HG03378 (cell line): ENCODE data around the gene HAL.
A peak's percentile ranks its signal among the peaks of the same experiment; 100 is the strongest.

Experiments used
- ATAC-seq: cut with Tn5 transposase; IDR thresholded peaks from one replicate; pipeline ENCODE4 v1.9.1; 2021; ENCODE audit warnings: mild to moderate bottlenecking, moderate library complexity; ENCODE audit not compliant: unreplicated experiment

Gene HAL, protein sequence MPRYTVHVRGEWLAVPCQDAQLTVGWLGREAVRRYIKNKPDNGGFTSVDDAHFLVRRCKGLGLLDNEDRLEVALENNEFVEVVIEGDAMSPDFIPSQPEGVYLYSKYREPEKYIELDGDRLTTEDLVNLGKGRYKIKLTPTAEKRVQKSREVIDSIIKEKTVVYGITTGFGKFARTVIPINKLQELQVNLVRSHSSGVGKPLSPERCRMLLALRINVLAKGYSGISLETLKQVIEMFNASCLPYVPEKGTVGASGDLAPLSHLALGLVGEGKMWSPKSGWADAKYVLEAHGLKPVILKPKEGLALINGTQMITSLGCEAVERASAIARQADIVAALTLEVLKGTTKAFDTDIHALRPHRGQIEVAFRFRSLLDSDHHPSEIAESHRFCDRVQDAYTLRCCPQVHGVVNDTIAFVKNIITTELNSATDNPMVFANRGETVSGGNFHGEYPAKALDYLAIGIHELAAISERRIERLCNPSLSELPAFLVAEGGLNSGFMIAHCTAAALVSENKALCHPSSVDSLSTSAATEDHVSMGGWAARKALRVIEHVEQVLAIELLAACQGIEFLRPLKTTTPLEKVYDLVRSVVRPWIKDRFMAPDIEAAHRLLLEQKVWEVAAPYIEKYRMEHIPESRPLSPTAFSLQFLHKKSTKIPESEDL

DNA sequence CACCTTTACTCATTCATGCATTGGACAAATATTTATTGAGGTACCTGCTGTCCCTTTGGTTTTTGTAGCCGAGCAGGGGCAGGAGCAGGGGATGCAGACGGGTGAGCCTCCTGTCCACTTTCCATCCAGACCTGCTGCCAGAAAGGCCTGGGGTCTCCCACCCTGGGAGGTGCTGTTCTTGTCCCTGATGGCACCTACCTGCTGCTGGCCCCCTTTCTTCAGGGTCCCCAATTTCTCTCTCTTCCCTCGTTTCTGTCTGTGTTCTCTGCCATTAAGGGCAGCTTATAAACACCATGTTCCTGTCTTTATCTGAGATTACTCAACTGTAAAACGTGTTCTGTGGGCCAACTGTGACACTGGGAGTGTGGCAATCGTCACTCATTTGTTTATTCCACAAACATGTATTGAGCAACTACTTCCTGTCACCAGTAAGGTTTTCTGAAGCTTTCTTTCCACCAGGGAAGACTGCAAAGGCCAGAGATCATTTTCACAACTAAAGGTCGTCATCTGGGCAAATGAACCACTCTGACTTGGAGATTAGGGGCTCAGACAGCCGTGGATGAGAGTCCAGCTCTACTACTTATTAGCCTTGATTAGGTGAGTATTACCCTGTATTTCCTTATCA is at the start of gene HAL:
Gene HAL, minus strand, starts transcription at position 311 of the 625 bp plus-strand sequence. CDS start 434 bp downstream, outside the sequence.
- no peak for ATAC-seq

DNA sequence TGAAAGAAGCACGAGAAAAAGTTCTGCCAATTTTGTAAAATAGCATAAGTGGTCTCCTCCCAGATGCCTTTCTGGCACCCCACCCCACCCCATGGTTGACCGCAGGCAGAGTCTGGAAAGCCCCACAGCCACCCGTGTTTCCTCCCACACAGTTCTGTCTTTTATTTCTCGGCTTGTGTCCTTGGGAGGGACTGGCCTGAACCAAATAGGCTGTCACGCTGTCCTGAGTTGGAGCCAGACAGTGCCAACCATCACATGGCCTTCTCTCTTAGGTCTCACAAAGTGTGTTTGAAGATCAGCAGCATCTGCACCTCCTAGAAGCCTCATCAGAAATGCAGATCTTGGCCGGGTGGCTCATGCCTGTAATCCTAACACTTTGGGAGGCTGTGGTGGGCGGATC is 49.4 kb upstream of the HAL start:
- no peak for ATAC-seq

DNA sequence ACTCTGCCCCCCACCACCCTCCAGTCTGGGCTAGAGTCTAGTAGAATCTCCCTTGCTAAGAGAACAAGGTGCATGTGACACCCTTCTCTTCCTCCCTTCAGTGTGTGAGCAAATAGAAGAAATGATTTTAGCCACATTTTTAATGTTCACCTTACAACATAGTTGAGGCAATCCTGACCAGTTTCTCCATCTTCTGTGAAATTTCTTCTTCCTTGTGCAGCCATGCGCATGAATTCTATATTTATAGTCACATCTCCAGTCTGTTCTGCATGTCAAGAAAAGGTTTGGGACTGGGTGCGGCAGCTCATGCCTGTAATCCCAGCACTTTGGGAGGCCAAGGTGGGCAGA is 48.8 kb upstream of the HAL start:
- no peak for ATAC-seq

DNA sequence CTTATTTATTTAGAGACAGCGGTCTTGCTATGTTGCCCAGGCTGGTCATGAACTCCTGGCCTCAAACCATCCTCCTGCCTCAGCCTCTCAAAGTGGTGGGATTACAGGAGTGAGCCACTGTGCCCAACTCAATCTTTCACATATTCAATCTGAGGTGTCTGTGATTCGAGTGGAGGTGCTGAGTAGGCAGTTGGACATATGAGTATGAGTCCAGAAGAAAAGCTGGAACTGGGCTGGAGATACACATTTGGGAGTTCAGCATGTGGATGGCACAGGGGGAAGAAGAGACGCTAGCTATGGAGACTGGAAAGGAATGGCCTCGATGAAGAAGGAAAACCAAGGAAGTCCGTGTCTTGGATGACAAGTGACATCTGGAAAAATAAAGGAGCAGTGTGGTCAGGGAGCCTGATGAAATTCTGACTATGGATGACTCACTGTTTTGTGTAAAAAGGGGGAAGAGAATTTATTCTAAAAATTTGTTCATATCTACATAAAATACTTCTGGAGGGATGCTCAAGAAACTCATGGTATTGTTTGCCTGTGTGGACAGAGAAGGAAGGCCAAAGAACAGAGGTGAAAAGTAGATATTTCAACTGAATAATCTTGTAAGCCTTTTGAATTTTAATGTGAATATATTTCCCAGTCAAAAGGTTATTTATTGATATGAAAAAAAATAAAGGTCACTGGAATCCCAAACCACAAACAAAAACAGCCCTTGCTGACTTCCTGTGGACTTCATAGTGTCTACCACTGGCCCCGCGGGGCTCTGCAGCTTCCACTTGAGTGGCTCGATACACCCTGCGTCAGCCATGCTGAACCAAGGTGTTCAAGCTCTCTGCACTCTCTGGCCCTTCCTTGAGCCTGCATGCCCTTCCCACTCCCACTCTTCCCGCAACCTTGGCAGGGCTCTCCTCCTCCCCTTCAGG is 48.1 kb upstream of the HAL start:
- no peak for ATAC-seq

DNA sequence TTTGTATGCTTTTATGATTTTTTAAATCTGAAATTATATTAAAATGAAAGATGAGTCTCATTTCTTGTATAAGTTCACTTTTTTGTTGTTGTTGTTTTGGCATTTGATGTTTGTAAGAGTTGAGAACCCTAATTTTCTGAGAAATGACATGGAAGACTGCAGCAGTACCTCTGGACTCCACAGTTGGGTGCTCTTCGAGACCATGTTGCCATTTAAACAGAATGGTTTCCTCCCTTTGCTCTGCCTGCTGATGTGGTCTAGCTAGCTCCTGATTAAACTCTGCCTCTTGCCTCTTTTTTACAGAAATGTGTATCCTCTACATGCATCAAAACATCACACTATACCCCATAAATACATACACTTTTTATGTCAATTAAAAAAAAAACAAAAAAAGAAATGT is 45.0 kb upstream of the HAL start:
- no peak for ATAC-seq

DNA sequence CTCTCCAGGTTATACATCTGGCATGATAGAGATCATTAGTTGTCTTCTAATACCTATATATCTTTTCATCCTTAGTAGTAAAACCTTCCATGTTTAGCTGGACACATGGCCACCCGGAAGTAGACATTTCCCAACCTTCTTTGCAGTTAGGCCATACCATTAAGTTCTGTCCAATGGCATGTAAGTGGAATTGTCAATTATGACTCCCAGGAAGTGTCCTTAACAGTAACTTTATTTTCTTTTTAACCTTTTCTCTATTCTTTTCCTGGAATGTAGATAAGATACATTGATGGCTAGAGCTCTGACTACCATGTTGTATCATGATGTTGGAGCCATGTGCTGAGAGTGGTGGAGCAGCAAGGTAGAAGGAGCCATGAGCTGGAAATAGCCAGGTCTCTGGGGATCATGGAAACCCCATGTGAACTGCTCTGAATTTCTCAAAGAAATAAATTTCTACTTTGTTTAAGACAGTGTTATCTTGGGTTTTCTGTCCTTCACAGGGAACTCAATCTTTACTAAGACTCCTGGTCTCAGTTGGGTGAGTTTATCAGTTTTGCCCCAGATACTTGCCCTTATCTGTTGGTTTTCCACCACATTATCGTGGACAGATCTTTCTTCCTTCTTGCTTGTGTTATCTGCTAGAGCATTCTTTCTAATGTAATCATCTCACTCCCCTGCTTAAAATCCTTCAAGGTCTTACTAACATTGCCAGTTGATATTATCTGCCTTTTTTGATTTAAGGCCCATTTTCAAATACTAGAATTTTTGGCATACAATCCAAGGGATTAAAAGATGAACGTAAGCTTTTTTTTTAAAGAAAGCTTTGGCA is 44.4 kb upstream of the HAL start:
- ATAC-seq = no peak

DNA sequence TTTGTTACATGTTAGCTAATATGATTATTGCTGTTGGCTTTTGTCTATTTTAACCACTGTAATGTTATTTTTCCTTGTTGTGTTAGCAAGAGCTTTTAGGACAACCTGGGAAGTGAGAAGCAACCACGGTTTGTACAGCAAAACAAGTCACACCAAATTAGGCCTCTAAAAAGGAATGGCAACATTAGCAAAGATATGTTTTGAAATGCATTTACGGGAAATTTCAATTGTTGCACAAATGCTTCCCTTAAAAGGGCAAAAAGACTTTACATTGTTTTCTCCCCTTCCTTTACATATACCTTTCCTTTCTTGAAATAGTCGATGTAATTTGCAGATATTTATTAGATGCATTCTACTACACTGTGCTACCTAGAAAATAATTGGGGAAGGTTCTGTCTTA is 43.4 kb upstream of the HAL start:
- no peak for ATAC-seq

DNA sequence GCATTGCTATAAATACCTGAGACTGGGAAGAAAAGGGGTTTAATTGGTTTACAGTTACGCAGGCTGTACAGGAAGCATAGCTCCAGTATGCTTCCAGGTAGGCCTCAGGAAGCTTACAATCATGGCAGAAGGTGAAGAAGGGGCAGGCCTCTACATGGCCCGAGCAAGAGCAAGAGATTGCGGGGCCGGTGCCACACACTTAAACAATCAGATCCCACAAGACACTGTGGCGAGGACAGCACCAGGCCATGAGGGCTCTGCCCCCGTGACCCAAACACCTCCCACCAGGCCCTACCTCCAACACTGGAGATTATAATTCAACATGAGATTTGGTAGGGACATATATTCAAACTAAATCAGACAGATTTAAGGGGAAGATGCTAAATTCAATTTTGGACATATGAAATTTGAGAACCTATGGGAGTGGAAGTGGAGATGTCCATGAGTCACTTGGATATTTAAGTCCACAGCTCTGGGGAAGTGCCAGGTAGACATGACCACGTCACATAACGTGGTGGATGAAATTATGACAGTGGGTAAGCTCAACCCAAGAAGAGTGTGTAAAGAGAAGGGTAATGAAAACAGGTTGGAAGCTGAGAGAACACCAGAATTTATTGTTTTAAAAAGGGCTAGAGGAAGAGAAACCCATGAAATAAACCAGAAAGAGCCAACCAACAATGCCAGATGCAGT is 40.8 kb upstream of the HAL start:
- no peak for ATAC-seq

DNA sequence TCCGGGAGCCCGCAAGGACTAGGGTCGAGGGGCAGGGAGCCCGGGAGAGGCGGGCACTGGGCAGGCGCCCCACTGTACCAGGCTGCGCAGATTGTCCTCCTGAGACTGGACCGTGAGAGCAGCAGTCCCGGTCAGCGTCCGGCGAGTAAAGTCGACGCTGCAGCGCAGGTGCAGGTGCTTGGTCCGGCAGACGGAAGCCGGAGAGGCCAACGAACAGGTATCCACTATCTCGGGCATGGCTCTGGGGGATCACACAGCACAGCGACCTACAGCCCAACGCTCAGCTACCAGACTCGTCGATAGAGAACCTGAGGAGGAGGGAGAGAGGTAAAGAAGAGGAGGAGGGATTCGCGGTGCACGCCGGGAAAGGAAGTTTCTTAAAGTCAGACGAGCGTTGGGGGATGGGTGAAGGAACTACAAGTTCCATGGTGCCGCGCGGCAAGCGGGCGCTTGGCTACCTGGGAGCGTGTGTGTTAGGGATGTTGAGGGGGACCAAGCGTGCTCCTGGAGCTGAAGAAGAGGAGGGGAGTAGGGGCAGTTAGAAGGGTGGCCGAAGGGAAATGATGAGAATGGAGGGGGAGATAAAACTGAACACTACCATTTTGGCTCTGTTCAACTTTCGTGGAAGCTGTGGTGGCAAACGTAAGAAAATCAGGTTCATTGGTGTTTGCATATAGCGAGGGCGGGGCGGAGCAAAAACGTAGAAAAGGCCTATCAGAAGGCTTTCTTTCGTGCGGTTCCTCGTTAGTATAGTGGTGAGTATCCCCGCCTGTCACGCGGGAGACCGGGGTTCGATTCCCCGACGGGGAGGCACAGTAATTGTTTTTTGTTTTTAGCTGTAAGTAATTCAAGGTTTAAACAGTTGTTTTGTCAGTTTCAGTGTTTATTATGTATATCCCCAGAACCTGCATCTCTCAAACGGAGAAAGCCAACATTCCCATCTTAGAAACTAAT is 39.4 kb upstream of the HAL start, which contains the start of gene LTA4H:
Gene LTA4H, minus strand, starts transcription at position 305 of the 954 bp plus-strand sequence. Its CDS starts 68 bp downstream, at position 237.
- ATAC-seq = peak; percentile 93

DNA sequence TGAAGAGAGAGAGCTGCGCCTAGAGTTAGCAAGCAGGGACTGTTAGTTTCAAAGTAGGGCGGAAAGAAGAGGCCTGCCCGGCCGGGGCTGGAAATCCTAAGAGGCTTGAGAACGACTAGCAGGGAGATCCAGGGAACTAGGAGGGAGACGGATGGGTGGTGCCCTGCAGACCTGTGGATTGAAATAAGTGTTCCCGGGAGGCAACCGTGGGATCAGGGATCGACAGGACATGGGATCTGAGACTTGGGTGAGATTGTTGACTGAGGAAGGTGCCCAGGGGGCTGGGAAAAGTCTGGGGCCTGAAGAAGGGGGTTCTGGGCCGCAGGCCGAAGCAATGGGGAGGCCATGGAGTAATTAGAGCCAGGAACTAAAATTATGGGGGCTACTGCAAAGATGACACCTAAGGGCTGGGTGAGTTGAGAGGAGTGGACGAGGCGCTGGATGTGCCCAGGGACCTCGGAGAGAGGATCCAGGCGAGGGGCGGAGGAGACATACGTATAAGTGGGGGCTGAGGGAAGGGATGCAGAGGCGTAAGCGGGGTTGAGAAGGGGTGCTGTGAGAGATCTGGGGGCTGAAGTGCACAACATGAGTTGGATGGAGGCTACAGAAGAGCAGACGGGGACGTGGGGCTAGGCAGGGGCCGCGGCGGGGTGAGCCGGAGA is 38.6 kb upstream of the HAL start:
- ATAC-seq = peak; percentile 1

DNA sequence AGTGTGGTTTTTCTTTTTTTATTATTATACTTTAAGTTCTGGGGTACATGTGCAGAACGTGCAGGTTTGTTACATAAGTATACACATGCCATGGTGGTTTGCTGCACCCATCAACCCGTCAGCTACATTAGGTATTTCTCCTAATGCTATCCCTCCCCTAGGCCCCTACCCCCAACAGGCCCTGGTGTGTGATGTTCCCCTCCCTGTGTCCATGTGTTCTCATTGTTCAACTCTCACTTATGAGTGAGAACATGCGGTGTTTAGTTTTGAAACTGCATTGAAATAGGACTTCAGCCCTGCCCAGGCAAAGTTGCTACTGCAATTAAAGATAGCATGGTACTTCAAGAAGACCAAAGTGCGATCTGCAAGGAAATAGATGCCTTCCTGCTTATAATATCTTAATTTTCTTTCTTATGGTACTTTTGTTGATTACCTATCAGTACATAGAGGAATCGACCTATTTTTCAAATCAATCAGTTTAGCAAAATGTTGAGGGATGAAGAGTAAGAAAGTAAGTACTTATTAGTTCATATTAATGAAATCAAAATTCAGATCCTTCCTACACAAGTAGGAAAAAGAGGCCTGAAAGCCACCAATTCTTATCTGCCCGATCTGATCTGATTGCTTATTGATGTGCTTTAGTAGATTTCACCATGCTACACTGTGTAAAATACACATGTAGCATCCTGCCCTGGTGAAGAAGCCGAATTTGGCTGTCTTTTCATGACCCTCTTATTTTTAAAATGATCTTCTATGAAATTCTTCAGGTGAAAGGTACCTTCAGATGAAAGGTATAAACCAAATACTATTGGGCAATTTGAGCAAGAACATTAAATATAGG is 37.6 kb upstream of the HAL start:
- ATAC-seq = no peak

DNA sequence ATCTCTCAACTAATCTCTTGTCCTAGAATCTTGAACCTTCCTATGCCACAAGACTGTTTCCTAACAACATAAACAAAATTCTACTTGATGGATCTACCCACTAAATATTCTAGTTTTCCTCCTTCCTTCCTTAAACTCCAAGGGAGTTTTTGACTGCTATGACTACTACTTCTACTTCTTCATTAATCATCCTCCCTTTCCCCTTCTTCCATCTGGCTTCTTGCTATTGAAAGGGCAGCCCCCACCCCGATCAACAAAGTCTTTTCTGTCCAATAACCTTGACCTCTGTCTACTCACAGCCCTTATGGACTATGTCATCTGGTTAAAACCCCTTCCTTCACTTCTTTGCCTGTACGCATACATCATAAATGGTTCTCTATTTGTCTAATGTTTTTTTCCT is 33.7 kb upstream of the HAL start:
- no peak for ATAC-seq

DNA sequence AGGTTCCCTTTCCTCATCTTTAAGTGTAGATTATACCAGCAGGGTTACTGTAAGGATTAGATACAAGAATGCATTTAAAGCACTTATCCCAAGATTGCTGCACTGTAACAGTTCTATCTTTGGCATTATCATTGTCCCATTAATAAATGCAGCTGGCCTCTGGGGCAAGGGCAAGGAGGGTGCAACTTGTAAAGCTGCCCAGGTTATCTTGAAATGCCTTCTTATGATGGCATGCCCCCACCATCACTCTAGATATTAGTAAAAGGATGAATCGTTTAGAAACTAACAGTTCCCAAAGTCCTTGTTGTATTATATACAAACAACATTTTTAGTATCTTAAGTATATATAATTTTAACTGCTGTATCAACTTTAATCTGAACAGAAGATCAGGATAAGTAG is 32.4 kb upstream of the HAL start:
- ATAC-seq = no peak

DNA sequence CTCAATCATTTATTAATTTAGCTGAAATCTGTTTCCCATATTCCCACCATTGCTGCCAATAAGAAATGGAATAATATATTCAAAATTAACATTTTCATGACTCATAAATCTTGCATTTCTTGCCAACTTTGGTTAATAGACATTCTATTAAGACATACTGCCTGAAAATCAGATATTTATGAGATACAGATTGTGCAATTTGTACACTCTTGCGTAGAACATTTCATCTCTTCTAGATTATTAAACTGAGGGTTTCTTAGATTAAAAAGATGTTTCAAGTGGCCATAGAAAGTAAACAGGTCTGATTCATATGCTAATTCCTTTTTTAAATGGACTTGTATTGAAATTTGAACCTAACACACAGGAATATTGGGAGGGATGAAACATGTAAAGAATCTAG is 30.2 kb upstream of the HAL start:
- no peak for ATAC-seq

DNA sequence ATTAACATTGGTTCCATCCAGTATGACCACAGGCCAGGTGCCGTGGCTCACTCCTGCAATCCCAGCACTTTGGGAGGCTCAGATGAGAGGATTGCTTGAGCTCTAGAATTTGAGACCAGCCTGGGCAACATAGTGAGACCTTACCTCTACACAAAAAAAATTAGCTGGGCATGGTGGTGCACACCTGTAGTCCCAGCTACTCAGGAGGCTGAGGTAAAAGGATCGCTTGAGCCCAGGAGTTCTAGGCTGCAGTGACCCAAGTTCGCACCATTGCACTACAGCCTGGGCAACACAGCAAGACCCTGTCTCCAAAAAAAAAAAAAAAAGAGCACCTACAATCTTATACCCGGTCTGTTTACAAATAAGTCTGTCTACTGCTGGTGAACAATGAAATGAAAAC is 29.4 kb upstream of the HAL start:
- no peak for ATAC-seq

DNA sequence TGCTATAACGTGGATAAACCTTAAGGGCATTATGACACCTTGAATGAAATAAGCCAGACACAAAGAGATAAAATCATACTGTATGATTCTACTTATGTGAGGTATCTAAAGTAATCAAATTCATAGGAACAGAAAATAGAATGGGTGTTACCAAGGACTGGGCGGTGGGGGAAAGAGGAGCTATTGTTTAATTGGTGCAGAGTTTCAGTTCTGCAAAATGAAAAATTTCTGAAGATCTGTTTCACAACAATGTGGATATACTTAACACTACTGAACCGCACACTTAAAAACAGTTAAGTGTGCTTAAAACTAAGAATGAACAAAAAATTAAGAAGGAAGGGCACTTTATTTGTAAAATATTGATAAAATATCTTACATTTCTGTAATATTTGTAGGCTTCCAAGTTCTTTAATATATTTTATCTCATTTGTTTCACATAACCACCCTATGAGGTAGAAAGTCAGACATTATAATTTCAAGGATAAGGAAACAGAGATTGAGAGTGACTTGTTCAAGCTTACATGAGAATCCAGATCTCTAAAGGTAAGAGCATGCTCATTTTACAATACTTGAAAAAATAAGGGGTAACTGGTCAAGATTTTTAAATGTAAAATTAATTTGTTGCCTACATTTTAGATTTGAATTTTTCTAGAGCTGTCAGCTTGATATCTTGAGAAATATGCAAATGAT is 24.3 kb upstream of the HAL start:
- ATAC-seq = peak; percentile 98
